ENCODE results near the gene METTL25B.

The METTL25B gene

DNA sequence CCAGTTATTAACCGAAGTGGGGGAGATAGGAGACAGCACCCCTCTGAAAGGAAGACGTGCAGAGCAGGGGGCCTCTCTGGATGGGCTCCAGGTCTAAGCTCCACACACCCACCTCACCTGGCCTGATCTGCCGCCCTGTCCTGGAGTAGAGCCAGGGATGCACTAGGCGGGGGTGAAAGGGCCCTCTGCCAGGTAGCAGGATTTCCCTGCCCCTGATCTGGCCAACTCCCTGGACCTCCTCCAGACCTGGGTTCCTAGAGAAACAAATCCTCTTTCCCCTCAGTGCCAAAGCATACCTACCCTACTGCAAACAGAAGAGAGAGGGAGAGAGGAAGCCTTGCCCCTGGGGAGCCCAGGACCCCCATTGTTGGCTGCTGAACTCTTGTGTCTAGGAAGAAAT lies 24.9 kb upstream of the METTL25B start:
- no peak for DNase-seq

- DNase-seq, result no peak
Observed at GRCh38 chr1:156703741-156704140, 24.5 kb upstream of the METTL25B start.

DNA sequence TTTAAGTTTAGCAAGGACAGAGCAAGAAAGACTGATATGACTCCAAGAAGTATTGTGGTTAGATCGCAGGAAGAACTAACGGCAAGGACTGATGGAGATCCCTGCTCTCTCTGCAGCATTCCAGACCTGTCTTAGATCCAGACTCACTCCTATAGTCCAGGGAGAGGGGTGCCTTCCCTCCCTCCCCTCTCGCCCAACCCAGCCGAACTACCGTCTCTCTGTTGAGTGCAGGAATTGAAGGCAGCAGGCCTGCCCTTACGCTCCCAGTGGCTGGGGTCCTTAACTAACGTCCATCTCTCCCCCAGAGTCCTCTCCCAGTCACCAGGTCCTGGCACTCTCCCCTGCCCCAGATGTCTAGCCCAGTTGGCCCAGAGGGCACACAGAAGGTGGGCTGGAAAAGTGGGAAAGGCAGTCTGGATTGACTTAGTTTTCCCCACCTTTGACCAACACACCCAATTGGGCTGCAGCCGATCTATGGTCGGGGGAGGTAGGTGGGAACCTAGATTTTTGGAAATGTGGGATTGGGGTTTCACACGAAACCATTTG lies 24.0 kb upstream of the METTL25B start:
- no peak for DNase-seq

- peak; percentile 66 to 74 for DNase-seq
Observed at GRCh38 chr1:156704930-156705320, 23.3 kb upstream of the METTL25B start.

DNA sequence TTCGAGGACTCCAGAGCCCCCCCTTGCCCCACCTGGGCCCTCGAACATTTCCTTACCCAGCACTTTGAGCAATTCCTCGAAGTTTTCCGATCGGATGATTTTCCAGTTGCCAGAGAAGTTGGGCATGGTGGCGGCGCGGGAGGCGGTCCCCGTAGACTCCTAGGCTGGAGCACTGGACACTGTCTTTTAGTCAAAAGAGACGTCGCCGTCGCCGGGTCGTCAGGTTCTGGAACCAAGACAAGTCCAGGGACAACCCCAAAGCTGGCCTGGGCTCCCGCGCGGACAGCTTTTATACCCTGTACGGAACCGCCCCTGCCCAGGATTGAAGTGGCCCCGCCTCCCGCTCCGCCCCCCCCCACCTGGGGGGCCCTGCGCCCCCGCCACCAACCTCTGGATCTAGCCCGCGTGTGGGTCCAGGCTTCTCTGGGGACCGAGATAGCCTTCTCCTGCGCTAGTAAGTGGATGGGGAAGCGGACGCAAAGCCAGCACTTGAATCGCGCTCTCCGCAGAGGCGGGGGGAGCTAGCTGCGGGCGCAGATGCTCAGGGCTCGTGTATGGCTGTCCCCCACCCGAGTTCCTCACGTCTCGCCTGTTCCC lies 22.9 kb upstream of the METTL25B start, which contains the start of gene CRABP2:
TSS of gene CRABP2 (minus strand) at position 263 of the 597 bp plus-strand sequence. CDS start at position 126, 137 bp downstream.
- peak; percentile 61 to 62 for DNase-seq

DNA sequence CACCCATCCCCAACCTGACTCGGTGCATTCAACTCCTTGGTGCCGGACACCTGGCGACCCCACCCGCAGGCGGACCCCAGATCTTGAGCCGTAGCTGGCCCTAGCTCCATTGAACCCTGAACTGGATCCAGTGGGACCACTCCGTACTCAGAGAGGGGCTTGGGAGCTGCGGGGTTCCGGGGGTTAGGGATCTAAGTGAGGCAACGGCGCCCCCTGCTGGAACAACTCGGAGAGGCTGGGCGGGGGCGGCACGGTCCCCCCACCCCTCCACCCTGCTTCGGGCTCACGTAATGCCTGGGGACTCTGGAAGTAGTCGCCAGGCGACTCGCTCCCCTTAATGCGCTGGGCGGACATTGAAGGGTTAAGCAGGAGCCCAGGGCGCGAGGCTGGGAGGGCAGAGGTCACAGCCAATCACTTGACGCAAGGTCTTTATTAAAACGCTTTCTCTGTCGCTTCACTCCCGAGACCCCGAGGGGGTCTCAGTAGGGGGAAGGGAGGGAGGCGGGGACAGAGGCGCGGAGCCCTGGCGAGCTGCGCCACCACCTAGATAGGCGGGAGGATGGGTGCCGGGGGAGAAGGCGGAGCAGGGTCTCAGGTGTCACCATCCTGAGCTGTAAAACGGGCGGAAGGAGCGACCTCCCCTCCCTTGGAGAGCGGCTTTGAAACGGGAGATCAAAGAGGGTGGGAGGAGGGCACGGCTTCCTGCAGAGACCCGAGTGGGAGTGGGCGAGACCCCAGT lies 22.2 kb upstream of the METTL25B start:
- peak; percentile 81 to 86 for DNase-seq

DNA sequence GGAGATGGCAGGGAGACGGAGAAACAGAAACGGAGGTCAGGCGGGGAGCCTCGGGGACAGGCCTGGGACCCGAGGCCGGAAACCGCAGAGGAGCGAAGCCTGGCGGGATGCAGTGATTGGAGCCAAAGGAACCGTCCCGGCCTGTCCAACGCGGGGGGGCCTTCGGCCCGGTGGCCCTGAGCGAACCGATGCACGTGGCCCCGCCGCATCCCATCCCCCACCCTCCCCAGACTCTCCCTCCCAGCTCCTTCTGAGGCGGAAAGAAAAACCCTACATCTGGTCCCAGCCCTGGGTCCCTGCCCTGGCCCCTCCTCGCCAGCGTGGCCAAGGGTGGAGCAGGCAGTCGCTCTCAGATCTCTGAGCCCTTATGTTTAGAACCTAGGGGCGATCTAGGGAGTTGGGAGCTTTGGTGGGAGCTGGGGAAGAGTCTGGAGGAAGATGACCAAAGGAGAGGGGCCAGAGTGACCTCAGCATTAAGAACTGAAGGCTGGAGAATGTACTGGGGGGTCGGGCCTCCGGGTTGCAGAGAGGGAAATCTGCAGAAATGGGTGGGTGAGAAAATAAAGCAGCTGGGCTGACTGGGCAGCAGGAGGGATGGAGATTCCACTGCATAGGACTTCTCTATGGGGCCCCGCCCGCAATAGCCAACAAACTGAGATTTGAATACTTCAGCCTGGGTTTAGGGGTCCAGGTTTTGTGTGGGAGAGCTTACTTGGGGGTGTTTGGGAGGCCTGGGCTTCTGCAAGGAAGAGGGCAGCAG lies 21.4 kb upstream of the METTL25B start:
- no peak for DNase-seq

- DNase-seq, result no peak
Observed at GRCh38 chr1:156707417-156708217, 20.7 kb upstream of the METTL25B start.

DNA sequence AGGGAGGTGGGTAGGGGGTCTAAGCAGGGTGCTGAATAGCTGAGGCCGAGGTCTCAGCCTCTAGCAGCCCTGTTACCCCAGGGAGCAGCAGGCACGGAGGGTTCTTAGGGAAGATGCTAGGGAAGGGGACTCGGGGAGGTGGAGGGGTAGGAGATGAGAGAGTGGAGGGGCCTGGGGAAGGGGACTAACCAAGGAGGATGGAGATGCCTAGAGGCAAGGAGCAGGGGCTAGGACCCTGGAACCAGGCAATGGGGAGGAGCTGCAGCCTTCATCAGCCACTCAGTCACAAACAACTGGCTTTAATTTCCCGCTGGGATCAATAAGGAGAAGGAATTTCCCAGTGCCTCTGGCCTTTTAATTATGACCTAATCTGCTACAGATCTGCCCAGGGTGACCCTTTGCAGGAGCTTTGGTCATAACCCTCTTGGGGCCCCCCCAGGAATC lies 20.0 kb upstream of the METTL25B start:
- no peak for DNase-seq

DNA sequence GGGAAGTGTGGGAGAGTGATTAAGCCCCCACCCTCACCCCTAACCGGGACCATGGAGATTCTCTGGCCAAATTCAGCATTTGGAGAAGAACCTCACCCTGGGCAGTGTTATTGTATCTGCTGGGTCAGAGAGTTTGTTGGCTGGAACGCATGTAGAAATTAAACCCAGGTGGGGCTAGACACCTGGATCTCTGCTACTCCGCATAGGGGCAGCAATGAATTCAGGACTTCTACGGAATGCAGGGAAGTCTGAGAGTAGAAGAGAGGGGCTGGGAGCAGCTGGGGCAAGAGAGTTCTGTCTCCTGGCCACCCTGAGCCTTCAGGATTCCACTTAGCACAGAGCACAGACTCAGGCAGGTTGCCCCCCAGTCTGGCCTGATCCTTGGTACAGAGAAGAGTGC lies 19.2 kb upstream of the METTL25B start:
- no peak for DNase-seq

DNA sequence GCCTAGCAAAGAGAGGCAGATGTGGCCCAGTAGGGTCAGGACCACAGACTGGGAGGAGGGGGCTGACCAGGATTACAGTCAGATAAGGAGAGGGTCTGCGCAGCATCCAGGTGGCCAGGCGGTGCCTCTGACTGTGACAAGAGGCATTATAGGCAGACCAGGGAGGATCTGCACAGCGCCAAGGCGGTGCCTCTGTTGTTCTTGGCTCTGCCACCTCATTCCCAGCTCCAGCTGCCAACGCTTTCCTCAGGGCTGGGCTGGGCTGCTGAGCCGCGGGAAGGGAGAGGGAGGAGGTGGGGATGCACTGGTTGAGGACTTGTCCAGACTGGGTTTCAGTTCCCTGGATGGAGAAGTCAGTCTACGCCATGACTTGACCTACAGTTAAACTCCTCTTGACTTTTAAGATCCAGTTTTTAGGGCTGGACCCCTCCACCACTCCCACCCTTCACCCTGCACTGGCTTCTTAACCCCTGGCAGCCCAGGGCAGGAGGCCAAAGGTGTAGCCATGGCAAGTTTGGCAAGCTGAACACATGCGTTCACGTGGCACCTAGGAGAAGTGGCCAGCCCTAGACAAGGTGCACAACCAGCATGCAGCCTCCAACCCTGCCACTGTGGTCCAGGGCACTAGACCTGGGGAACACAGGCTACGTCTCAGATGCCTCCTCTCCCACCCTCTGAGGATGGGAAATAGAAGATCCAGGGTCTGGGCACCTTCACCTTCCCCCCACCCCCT lies 18.3 kb upstream of the METTL25B start:
- DNase-seq, result no peak

DNA sequence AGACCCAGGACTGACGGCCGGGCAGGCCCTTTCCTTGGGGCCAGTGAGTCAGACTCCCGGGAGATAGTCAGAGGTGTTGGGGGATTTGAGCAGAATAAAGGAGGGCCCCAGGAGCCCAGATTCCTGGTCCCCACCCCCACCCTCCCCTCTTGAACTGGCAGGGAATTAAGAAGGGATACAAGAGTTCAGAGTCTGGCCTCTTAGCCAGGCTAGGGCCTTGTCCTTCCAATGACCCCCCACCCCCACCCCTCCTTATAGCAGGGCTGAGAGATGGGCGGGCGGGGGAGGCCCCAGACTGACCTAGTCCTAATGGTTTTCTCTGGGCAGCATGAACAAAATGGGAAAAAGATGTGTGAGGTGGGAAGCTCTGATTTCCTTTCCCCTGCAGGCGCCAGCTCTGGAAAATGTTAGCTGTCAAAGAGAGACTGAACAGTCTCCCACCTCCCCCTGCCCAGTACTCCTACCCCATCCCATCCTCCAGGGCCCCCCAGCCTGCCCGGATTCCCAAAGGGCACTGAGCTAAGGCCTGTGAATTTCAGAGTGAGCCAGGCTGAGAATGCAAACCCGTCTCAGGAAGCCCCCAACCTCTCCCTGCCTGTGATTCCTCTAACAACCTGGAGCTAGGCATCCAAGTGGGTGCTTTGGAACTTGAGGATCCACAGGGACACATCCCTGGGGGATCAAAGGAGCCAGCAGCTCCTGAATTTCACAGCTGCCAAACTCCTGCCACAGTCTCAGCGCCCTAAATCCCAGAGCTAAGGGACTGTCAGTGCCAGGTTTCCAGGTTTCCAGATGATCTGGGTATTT lies 17.1 kb upstream of the METTL25B start:
- no peak for DNase-seq

- no peak for DNase-seq
Observed at GRCh38 chr1:156712626-156713025, 15.6 kb upstream of the METTL25B start.

DNA sequence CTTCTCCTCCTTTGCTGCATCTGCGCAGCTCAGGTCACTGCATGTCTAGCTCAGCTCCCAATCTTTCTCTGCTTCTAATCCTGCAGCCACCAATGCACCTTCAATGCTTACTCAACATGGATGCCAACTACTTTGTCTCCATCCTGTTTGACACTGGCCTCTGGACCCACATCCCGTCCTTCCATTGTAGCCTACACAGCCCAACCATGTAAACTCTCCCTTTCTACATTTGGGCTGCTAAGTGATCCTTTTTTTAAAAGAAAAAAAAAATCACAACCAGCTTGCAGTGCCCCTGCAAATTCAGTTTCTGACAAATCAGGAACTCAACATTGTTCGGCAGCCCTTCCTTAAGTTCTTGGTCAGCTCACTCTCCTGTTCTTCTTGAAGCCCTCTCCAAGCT lies 13.4 kb upstream of the METTL25B start:
- DNase-seq, result no peak

DNA sequence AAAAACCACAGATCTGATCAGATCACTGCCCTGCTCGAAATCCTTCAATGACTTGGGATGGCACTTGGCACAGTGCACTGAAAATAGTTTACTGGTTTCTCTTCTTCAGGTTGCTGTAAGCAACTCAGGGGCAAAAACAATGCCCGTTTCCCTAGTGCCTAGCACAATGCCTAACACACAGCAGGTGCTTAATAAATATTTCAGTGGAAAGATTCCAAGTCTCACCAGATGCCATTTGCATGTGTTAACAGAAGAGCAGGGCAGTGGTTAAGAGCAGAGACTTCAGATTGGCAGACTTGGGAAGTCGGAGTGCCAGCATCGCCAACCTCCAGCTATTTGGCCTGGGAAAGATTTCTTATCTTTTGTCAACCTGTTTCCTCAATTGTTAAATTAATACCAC lies 10.9 kb upstream of the METTL25B start:
- DNase-seq, result no peak

DNA sequence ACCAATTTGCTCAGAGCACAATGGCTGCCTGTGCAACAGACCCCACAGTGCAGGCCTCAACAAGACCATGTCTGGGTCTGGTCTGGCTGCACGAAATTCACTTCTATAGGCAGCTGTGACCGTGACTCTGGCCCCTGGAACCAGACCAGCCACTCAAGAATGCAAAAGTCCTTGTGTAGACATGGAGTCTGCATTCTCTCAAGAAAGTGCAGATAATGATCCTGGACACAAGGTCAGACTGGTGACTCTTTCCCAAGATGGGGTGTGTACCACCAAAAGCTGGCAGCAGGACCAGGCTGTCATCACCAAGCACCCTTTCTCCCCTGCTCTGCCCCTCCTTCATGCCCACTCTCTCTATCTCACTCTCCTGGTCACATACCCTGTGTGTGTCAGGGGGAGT lies 7.1 kb upstream of the METTL25B start:
- DNase-seq, result no peak

DNA sequence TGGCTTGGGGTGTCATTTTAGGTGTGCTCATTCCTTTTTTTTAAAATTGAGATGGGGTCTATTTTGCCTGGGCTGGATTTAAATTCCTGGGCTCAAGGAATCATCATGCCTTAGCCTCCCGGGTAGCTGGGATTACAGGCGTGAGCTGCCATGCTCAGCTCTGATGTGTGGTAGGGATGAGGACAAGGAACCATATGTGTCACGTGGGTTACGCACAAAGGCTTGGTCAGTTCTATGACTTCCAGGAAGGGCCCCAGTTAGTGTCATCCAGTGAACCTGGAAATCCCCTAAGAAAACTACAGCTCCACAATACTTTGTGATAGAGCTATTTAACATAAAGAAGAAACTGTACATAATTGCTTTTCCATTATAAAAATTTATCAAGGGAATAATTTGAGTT lies 6.7 kb upstream of the METTL25B start:
- no peak for DNase-seq

- DNase-seq, result peak; percentile 86 to 87
Observed at GRCh38 chr1:156725683-156726280, 2.5 kb upstream of the METTL25B start.

GRCh38 chr1:156726549-156727226 lies 1.6 kb upstream of the METTL25B start:
- peak; percentile 75 to 76 for DNase-seq

- DNase-seq, result no peak
Observed at GRCh38 chr1:156727492-156727891, 777 bp upstream of the METTL25B start.
